ENCODE data around the gene NCAM2. TPM values are rescaled to one million over a fixed set of nuclear protein-coding genes. Genes with fewer than 3 reads are reported as not detected.
"Not testable (repeated sequence)": the region's sequence is repeated elsewhere in the genome, so short reads cannot be mapped to it uniquely, and the experiment has no call there.

NCAM2 gene
- total and polyA plus RNA-seq, 2 donors, result 0.34 to 0.52 TPM

GRCh38 chr21:21147374-21147745 is 149.2 kb downstream of the NCAM2 start:
- Histone ChIP-seq H3K4me3 (ENCODE audit: low read length in 2 of 2) (no peak overlapping the region), H3K27ac (ENCODE audit: low read depth in 1 of 2, low read length in 1 of 2) (no peak overlapping the region), H3K27me3 (ENCODE audit: control insufficient read depth in 2 of 2, insufficient read depth in 1 of 2, low read length in 1 of 2) (no peaks in the 10 kb centered on the region), H3K9me3 (ENCODE audit: control insufficient read depth in 2 of 2, insufficient read depth in 1 of 2, low read length in 1 of 2) (no peaks in the 10 kb centered on the region), H3K4me1 (ENCODE audit: control insufficient read depth in 2 of 2, insufficient read depth in 2 of 2, low read length in 2 of 2) (no peaks in the 10 kb centered on the region), H3K36me3 (ENCODE audit: control insufficient read depth in 2 of 2, insufficient read depth in 2 of 2, low read length in 1 of 2) (no peaks in the 10 kb centered on the region)
- WGBS, result 96% methylated on average over 4 of the region's 4 CpGs
- no peak for DNase-seq (ENCODE audit: low read depth in 6 of 9, low spot score in 9 of 9)

GRCh38 chr21:21148009-21148408 is 149.8 kb downstream of the NCAM2 start:
- no peak for DNase-seq (ENCODE audit: low read depth in 6 of 9, low spot score in 9 of 9)
- H3K9me3 ChIP-seq (ENCODE audit: control insufficient read depth in 2 of 2, insufficient read depth in 1 of 2, low read length in 1 of 2), result no peaks in the 10 kb centered on the region
- H3K4me3 ChIP-seq (ENCODE audit: low read length in 2 of 2), result no peak overlapping the region
- H3K36me3 ChIP-seq (ENCODE audit: control insufficient read depth in 2 of 2, insufficient read depth in 2 of 2, low read length in 1 of 2), result no peaks in the 10 kb centered on the region
- H3K27me3 ChIP-seq (ENCODE audit: control insufficient read depth in 2 of 2, insufficient read depth in 1 of 2, low read length in 1 of 2), result no peaks in the 10 kb centered on the region
- no peaks in the 10 kb centered on the region for H3K4me1 ChIP-seq (ENCODE audit: control insufficient read depth in 2 of 2, insufficient read depth in 2 of 2, low read length in 2 of 2)
- H3K27ac ChIP-seq (ENCODE audit: low read depth in 1 of 2, low read length in 1 of 2), result no peak overlapping the region

DNA sequence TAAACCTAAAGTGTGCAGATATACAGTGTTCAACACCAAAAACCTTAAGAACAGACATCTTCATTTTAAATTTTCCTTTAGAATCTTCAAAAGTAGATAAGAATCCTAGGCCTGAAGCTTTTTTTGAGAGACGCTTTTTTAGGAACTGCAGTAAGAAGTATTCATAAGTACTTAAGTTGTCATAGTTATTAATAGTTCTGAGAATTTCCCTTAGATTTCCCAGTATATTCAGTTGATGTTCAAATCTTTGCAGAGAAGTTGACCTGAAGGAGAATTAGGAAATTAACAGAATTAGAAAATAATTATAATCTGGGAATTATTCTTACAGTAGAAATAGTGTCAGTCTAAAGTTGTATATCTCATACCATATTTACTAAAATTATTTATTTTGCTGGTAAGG is 150.3 kb downstream of the NCAM2 start:
- no peaks in the 10 kb centered on the region for H3K4me1 ChIP-seq (ENCODE audit: control insufficient read depth in 2 of 2, insufficient read depth in 2 of 2, low read length in 2 of 2)
- no peak for DNase-seq (ENCODE audit: low read depth in 6 of 9, low spot score in 9 of 9)
- 64% methylated on average over 1 of the region's 1 CpG for WGBS
- H3K36me3 ChIP-seq (ENCODE audit: control insufficient read depth in 2 of 2, insufficient read depth in 2 of 2, low read length in 1 of 2), result no peaks in the 10 kb centered on the region
- no peak overlapping the region for H3K27ac ChIP-seq (ENCODE audit: low read depth in 1 of 2, low read length in 1 of 2)
- no peak overlapping the region for H3K4me3 ChIP-seq (ENCODE audit: low read length in 2 of 2)
- no peaks in the 10 kb centered on the region for H3K9me3 ChIP-seq (ENCODE audit: control insufficient read depth in 2 of 2, insufficient read depth in 1 of 2, low read length in 1 of 2)
- no peaks in the 10 kb centered on the region for H3K27me3 ChIP-seq (ENCODE audit: control insufficient read depth in 2 of 2, insufficient read depth in 1 of 2, low read length in 1 of 2)

DNA sequence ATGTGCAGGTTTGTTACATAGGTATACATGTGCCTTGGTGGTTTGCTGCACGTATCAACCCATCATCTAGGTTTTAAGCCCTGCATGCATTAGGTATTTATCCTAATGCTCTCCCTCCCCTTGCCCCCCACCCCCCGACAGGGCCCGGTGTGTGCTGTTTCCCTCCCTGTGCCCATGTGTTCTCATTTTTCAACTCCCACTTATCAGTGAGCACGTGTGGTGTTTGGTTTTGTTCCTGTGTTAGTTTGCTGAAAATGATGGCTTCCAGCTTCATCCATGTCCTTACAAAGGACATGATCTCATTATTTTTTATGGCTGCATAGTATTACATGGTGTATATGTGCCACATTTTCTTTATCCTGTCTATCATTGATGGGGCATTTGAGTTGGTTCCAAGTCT is 151.2 kb downstream of the NCAM2 start:
- H3K9me3 ChIP-seq (ENCODE audit: control insufficient read depth in 2 of 2, insufficient read depth in 1 of 2, low read length in 1 of 2); H3K27ac ChIP-seq (ENCODE audit: low read depth in 1 of 2, low read length in 1 of 2); H3K4me3 ChIP-seq (ENCODE audit: low read length in 2 of 2); DNase-seq (ENCODE audit: low read depth in 6 of 9, low spot score in 9 of 9); H3K36me3 ChIP-seq (ENCODE audit: control insufficient read depth in 2 of 2, insufficient read depth in 2 of 2, low read length in 1 of 2); H3K27me3 ChIP-seq (ENCODE audit: control insufficient read depth in 2 of 2, insufficient read depth in 1 of 2, low read length in 1 of 2); H3K4me1 ChIP-seq (ENCODE audit: control insufficient read depth in 2 of 2, insufficient read depth in 2 of 2, low read length in 2 of 2): not testable (repeated sequence)
- 95% methylated on average over 4 of the region's 4 CpGs for WGBS

DNA sequence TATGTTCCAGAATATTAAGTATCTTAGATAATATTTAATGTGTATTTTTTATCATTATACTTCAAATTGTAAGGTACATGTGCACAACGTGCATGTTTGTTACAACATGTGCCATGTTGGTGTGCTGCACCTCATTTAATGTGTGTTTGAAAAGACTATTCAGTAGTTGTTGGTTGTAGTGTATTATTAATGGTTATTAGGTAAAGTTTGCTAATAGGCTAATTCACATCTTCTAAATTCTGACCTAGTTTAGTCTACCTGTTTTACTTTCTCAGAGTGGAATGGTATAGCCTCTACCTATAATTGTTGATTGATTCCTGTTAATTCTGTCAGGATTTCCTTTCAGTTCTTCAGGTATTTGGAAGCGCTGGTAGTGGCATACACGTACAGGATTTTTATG is 153.0 kb downstream of the NCAM2 start:
- no peaks in the 10 kb centered on the region for H3K9me3 ChIP-seq (ENCODE audit: control insufficient read depth in 2 of 2, insufficient read depth in 1 of 2, low read length in 1 of 2)
- DNase-seq (ENCODE audit: low read depth in 6 of 9, low spot score in 9 of 9), result no peak
- no peaks in the 10 kb centered on the region for H3K27me3 ChIP-seq (ENCODE audit: control insufficient read depth in 2 of 2, insufficient read depth in 1 of 2, low read length in 1 of 2)
- H3K4me3 ChIP-seq (ENCODE audit: low read length in 2 of 2), result no peak overlapping the region
- H3K36me3 ChIP-seq (ENCODE audit: control insufficient read depth in 2 of 2, insufficient read depth in 2 of 2, low read length in 1 of 2), result no peaks in the 10 kb centered on the region
- WGBS, result 91% methylated on average over 3 of the region's 3 CpGs
- no peaks in the 10 kb centered on the region for H3K4me1 ChIP-seq (ENCODE audit: control insufficient read depth in 2 of 2, insufficient read depth in 2 of 2, low read length in 2 of 2)
- H3K27ac ChIP-seq (ENCODE audit: low read depth in 1 of 2, low read length in 1 of 2), result no peak overlapping the region

DNA sequence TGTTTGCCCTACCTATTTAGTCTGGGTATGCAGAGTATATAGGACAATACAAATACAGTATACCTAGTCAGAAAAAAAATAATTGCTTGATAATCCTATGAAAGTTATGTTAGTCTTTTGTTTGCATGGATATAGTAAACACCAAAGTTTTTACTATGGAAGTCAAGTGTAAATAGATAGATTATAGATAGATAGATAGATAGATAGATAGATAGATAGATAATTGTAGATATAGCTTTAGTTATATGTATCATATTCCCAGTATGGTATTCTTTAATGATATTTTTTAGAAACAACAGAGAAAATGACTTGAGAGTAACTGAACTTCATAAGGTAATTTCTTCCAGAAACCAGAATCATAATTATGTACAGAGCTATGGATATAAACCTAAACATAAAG is 158.2 kb downstream of the NCAM2 start:
- H3K27ac ChIP-seq (ENCODE audit: low read depth in 1 of 2, low read length in 1 of 2), result no peak overlapping the region
- no peak for DNase-seq (ENCODE audit: low read depth in 6 of 9, low spot score in 9 of 9)

GRCh38 chr21:21156957-21157356 is 158.7 kb downstream of the NCAM2 start:
- DNase-seq (ENCODE audit: low read depth in 6 of 9, low spot score in 9 of 9), result no peak
- 92% methylated on average over 4 of the region's 4 CpGs for WGBS
- no peaks in the 10 kb centered on the region for H3K4me1 ChIP-seq (ENCODE audit: control insufficient read depth in 2 of 2, insufficient read depth in 2 of 2, low read length in 2 of 2)
- no peaks in the 10 kb centered on the region for H3K36me3 ChIP-seq (ENCODE audit: control insufficient read depth in 2 of 2, insufficient read depth in 2 of 2, low read length in 1 of 2)
- H3K27me3 ChIP-seq (ENCODE audit: control insufficient read depth in 2 of 2, insufficient read depth in 1 of 2, low read length in 1 of 2), result no peaks in the 10 kb centered on the region
- H3K4me3 ChIP-seq (ENCODE audit: low read length in 2 of 2), result no peak overlapping the region
- no peak overlapping the region for H3K27ac ChIP-seq (ENCODE audit: low read depth in 1 of 2, low read length in 1 of 2)
- no peaks in the 10 kb centered on the region for H3K9me3 ChIP-seq (ENCODE audit: control insufficient read depth in 2 of 2, insufficient read depth in 1 of 2, low read length in 1 of 2)

More for the DNA sequence above, 158.2 kb downstream of the NCAM2 start:
- no peaks in the 10 kb centered on the region for H3K4me1 ChIP-seq (ENCODE audit: control insufficient read depth in 2 of 2, insufficient read depth in 2 of 2, low read length in 2 of 2)
- H3K9me3 ChIP-seq (ENCODE audit: control insufficient read depth in 2 of 2, insufficient read depth in 1 of 2, low read length in 1 of 2), result no peaks in the 10 kb centered on the region
- H3K4me3 ChIP-seq (ENCODE audit: low read length in 2 of 2), result no peak overlapping the region
- H3K27me3 ChIP-seq (ENCODE audit: control insufficient read depth in 2 of 2, insufficient read depth in 1 of 2, low read length in 1 of 2), result no peaks in the 10 kb centered on the region
- no peaks in the 10 kb centered on the region for H3K36me3 ChIP-seq (ENCODE audit: control insufficient read depth in 2 of 2, insufficient read depth in 2 of 2, low read length in 1 of 2)

GRCh38 chr21:21158376-21158918 is 160.2 kb downstream of the NCAM2 start:
- no peak for DNase-seq (ENCODE audit: low read depth in 6 of 9, low spot score in 9 of 9)
- H3K4me1 ChIP-seq (ENCODE audit: control insufficient read depth in 2 of 2, insufficient read depth in 2 of 2, low read length in 2 of 2), result no peaks in the 10 kb centered on the region
- no peaks in the 10 kb centered on the region for H3K36me3 ChIP-seq (ENCODE audit: control insufficient read depth in 2 of 2, insufficient read depth in 2 of 2, low read length in 1 of 2)
- no peaks in the 10 kb centered on the region for H3K9me3 ChIP-seq (ENCODE audit: control insufficient read depth in 2 of 2, insufficient read depth in 1 of 2, low read length in 1 of 2)
- no peak overlapping the region for H3K4me3 ChIP-seq (ENCODE audit: low read length in 2 of 2)
- no peaks in the 10 kb centered on the region for H3K27me3 ChIP-seq (ENCODE audit: control insufficient read depth in 2 of 2, insufficient read depth in 1 of 2, low read length in 1 of 2)
- H3K27ac ChIP-seq (ENCODE audit: low read depth in 1 of 2, low read length in 1 of 2), result no peak overlapping the region
- 97% methylated on average over 12 of the region's 12 CpGs for WGBS

DNA sequence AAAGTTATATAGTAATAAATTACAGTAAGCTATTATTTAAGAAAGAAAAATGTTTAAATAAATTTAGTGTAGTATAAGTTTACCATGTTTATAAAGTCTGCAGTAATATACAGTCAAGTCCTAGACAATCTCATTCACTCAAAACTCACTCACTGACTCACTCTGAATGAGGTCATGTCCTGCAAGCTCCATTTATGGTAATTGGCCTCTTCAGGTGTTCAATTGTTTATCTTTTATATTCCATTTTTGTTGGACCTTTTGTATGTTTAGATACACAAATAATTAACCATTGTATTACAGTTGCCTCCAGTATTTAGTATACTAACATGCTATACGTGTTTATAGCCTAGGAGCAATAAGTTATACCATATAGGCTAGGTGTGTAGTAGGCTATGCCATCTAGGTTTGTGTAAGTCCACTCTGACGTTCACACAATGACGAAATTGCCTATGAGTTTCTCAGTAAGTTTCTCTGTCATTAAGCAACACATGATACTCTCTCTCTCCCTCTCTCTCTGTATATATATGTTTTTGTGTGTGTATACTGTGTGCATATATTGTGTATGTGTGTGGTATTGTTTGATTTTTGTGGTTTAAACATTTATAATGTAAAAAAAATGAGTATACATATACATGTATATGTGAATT is 161.2 kb downstream of the NCAM2 start:
- H3K9me3 ChIP-seq (ENCODE audit: control insufficient read depth in 2 of 2, insufficient read depth in 1 of 2, low read length in 1 of 2), result no peaks in the 10 kb centered on the region
- H3K4me3 ChIP-seq (ENCODE audit: low read length in 2 of 2), result no peak overlapping the region
- H3K27me3 ChIP-seq (ENCODE audit: control insufficient read depth in 2 of 2, insufficient read depth in 1 of 2, low read length in 1 of 2), result no peaks in the 10 kb centered on the region
- no peak for DNase-seq (ENCODE audit: low read depth in 6 of 9, low spot score in 9 of 9)
- no peak overlapping the region for H3K27ac ChIP-seq (ENCODE audit: low read depth in 1 of 2, low read length in 1 of 2)
- H3K4me1 ChIP-seq (ENCODE audit: control insufficient read depth in 2 of 2, insufficient read depth in 2 of 2, low read length in 2 of 2), result no peaks in the 10 kb centered on the region
- 95% methylated on average over 3 of the region's 3 CpGs for WGBS
- no peaks in the 10 kb centered on the region for H3K36me3 ChIP-seq (ENCODE audit: control insufficient read depth in 2 of 2, insufficient read depth in 2 of 2, low read length in 1 of 2)

Measured in thymus (tissue), 11 donors.